NCI-H2227 (cell line): ENCODE measurements around the gene RYR2.
"Not testable (repeated sequence)": the region's sequence is repeated elsewhere in the genome, so short reads cannot be mapped to it uniquely, and the experiment has no call there.

Experiments
- DNase-seq: peaks from one replicate; lab custom pipeline; 2025; ENCODE audit not compliant: unreplicated experiment; lab: John Stamatoyannopoulos, UW

Gene RYR2

DNA sequence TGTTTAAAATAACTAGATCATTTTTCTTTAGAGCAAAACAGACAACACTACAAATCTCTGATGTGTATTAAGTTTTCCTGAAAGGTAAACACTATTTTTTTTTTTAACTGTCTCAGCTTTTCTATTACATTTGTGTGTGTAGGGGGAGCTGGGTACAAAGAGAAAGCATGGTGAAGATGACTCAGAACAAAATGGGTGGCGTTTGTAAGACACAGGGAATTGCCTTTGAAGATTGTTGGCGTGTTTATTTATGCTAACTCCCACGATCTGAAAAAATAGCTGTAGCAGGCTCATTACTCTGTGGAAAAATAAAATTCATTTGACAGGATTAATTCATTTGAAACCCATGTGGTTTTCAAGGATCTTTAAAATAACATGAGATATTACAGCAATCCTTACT is 285.1 kb downstream of the RYR2 start:
- no peak for DNase-seq

DNA sequence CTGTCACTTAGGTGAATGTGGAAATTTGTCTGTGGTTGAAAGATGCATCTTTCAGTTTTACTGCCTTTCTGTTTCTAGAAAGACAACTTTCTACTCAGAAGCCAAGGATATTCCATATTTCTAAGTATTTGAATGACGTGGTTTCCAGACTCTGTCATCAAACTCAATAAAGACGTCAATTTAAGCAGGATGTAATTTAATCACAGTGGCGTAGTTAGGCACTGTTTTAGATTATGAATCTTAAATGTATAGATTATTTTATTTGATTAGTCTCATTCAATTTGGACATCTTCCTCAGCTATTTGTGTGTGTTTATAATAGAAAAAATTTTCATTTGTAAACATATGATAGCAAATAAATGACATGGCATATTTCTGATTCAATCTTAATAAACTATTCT is 298.9 kb downstream of the RYR2 start:
- DNase-seq = no peak

DNA sequence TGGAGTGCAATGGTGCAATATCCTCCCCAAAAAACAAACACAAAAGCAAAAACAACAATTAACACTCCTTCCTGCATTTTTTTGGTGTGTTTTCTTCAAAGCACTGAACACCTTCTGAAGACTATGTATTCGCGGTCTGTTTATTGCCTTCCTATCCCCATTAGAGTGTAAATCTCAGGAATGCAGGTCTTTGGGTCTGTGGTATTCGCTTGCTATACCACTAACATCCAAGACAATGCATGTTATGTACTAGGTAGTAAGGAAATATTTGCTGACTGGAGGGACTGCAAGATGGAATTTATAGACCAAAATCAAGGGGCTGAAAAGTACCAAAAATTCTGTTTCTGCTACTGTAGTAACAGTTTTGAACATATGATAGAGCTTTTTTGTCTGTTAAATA is 299.4 kb downstream of the RYR2 start:
- no peak for DNase-seq

DNA sequence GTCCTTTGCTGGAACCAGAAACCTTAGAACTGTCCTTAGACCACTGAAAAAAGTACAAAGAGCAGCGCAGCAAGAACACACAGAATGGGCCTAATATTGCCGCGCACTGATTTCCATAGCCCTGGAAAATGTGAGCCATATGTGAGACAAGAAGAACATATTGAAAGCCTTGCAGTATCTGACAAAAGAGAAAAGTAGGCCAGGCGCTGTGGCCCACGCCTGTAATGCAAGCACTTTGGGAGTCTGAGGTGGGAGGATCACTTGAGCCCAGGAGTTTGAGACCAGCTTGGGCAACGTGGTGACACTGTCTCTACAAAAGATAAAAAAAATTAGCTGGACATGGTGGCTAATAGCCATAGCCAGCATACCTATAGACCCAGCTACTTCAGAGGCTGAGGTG is 300.7 kb downstream of the RYR2 start:
- no peak for DNase-seq

DNA sequence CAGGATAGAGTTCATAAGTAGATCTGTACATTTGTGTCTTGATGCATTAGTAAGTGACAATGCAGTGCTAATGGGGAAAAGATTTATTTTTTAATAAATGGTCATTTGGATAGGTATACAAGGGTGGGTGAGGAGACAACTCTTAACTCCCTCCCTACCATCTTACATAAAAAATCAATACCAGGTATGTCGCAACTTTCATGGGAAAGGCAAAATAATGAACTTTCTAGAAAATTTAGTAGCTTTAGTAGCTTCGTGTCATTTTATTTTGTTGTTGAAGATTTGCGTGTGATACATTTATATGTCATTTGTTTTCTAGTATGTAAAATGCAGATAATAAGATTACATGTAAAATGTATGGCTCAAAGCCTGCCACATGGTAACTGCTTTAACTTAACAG is 310.8 kb downstream of the RYR2 start:
- DNase-seq = no peak

DNA sequence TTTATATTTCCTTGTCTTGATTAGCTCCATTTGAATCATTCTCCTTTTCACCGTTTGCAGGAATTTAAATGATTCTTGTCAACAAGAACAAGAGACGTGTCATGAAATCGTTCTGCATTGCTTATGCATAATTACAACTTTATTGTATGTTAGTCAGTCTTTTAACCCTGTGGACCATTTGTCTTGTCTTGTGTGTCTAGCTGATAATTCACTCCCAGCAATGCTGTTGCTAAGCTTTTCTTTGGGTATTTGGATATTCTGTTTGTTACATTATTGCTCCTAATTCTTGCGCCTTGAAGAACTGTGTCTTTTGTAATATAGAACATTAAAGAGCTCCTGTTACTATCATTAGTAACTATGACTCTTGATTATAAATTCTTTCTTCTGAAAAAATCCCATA is 311.9 kb downstream of the RYR2 start:
- DNase-seq = no peak

DNA sequence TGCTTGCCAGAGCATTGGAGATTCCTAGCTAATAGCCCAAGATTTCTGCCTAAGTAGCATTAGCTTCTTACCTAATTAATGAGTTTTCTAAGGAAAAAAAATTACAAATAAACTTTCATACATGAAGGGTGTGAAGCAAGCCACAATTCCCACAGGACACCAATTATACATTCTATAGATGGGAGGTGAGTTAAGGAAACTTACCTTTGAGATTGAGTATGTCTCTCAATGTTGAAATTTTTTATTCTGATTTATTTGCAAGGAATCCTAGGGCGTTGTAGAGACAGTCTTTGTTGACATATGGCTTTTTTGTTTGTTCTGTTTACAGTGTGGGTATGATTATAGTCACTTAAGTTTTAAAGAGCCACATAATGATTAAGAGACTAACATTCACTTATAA is 313.0 kb downstream of the RYR2 start:
- DNase-seq = no peak

DNA sequence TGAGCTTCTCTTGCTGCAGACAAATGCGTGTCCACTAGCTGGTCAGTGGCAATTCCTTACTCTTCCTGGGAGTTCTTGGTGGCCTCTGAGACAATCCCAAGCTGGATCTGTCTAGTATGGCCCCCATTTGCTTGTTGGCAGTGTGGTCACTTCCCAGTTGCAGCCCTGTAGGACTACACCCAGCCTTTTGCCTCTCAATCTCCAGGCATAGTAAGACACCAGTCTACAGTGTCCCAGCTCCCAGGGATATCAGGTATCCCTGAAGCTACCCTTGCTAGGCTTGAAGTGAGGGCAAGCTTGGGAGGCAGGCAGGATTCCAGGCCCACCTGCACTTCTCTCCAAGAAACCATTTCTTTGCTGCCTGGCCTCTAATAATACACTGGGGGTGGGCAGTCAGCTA is 316.6 kb downstream of the RYR2 start:
- no peak for DNase-seq

DNA sequence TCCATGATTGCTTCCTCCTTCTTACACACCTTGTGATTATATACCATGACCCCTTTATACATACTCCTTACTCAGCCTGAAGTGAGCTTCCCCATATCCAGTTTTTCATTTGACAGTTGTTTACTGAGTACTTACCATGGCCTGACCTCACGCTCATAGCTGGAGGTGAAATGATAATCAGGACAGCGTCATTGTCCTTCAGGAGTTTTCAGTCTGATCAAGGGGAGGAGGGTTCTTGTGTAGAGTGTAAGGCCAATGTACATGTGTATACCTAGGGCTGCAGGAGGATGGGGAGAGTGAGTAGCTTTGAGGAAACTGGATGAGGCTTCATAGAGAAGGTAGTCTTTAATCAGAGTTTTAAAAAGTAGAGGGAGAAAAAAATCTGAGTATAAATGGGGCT is 325.8 kb downstream of the RYR2 start:
- DNase-seq = no peak

DNA sequence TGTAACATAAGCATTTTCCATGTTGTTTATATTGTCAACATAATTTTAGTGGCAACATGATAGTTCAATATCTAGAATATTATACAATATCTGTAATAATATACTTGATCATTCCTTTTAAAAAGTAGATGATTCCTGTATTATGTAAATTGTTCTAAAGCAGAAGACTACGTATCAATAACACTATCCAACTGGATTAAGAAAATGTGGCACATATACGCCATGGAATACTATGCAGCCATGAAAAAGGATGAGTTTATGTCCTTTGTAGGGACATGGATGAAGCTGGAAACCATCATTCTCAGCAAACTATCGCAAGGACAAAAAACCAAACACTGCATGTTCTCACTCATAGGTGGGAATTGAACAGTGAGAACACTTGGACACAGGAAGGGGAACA is 329.5 kb downstream of the RYR2 start:
- DNase-seq = not testable (repeated sequence)

DNA sequence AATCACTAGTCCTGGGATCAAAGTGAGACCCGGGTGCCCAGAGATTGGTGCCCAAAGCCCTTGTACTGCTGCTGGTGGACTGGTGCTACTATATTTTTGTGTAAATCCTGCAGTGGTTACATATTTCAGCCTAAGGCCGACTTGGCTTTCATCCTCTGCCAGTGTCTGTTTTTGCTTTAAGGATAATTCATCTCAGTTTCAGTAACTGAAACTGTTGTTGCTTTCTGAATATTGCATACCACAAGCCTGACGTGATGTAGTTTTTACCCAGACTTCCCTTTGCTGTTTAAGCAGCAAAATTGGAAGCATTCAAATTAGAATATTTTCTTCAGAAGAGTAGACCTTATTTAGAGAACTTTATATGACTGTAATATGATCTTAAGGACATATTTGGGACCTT is 341.8 kb downstream of the RYR2 start:
- DNase-seq = no peak

DNA sequence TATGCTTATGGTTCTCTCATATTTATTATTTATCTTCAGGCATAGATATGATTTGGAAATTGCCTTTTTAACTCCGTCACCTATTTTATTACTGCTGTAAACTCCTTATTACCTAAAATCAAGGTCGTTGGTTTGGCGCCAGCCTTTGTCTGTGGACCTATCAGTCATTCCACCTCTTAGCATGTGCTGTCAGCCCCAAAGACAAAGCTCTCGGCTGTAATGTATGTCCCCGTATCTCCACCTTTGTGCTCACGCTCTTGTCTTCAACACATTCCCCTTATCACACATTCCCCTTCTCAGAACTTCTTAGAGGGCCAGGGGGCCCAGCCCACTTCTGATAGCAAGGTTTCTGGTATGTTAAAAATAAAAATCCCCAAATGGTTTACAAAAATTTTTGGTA is 342.2 kb downstream of the RYR2 start:
- DNase-seq = no peak

DNA sequence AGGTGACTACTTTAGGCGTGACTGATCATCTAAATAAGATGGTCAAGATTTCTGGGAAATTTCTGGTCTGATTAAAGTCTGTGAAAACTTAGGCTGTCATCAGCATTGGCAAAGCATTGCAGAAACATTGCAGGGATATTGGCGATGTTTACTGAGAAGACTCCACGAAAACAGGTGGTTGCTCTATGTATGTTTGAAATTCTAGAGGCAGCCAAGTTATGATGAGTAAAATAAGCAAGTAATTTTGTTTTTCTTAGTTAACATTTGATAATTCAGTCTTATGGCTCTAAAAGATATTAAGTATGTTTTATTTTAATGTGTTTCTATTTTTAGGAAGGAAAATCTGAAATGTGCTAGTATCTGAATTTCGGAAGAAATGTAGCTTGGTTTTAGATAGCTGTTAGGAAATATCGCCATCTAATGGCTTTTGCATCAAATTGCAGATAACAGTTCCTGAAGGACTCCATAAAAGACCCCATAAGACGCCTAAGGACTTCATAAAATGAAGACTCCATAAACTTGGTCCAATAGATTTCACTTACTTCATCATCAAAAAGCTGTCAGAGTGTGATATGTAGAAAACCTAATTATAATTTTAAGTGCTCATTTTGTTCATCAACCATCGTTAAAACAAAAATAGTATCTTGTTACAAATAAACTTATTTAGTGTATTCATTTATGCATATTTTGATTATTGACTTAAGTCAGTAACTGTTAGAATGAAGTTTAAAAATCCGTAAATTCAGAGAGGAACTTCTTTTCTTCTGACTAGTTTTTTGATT is 344.6 kb downstream of the RYR2 start:
- no peak for DNase-seq

DNA sequence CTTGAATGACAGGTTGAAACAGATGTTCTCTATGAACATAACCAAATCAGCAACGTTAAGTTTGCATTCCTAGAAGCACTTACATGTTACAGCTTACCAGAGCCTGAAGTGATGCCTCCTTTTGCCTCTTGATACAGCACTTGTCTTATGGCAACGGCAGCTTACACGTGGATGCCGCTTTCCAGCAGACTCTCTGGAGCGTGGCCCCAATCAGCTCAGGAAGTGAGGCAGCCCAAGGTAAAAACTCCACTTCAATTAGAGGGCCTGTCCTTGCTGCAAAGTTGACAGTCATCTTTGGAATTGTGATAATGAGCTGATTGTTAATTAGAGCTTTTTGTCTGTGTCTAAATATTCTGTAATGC is 345.1 kb downstream of the RYR2 start:
- DNase-seq = no peak

DNA sequence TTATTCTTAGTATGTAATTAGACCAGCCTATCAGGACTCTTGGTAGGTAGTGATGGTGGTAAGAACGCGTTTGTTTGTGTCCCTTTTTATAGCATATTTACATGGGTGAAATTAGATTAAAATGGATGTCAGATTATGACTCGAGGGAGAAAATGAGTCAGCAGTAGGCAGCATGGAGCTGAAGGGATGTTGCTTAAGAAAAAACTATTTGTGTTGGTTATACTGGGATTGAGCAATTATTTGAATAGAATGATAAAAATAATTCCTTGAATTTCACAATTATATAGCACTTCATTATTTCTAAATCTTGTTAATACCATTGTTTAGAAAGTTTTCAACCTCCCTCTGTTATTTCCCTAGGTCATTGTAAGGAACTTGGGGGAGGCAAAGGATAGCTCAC is 348.8 kb downstream of the RYR2 start:
- no peak for DNase-seq

DNA sequence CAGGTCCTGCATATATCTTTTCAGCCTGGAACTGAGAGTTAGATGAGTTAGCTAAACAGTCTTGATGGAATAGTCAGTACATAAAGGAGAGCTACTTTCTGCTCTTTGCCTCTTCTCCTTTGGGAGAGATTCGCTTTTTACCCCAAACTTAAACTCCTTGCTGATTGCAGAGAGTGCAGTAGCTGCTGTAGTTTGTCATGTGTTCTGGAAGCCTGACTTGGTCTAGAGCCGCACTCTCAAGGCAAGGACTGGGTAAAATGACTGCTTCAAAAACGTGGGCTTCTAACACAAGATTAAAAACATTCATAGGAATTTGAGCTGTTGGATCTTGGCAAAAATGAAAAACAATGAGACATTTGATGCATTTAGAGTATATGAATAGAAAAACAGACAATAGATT is 351.6 kb downstream of the RYR2 start:
- no peak for DNase-seq

DNA sequence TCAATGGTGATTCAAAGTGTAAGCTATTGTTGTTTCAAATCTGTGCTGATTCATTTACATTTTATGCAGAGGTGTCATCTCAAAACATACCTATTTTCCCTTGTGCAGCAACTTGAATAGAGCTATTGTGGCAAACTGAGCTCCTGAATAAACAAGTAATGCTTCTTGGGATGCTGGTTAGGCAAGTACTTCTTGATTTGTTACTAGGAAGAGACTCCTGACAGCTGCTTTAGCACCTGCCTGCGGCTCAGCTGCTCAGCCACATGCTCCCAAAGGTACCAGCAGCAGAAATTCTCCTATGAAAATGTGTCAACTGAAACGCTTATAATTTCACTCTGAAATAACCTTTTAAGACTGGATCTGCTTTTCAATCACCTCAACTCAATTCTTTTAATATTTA is 352.3 kb downstream of the RYR2 start:
- DNase-seq = no peak

DNA sequence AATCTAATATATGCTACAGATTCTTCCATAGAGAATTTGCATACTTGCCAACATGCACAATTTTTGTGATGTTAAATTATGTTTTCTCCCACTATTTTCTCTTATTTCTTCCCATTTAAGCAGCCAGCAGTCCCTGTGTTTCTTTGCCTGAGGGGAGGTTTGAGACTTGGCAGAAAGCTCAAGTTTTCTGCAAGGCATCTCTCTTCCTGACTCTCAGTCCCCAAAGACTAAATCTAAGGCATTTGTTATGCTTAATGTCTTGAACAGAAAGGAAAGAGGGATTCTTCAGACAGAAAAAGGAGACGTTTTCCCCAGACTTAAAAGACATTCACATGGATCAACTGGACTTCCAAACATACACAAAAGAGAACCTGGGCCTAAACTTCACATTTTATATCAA is 354.4 kb downstream of the RYR2 start:
- no peak for DNase-seq

DNA sequence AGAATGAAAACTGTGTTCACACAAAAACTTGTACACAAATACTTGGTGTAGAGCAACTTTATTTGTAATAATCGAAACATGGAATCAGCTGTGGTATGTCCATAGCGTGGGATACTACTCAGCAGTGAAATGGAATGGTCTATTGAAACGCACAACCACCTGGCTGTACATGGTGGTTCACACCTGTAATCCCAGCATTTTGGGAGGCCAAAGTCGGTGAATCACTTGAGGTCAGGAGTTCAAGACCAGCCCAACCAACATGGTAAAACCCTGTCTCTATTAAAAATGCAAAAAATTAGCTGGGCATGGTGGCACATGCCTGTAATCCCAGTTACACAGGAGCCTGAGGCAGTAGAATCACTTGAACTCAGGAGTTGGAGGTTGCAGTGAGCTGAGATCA is 356.8 kb downstream of the RYR2 start:
- no peak for DNase-seq

DNA sequence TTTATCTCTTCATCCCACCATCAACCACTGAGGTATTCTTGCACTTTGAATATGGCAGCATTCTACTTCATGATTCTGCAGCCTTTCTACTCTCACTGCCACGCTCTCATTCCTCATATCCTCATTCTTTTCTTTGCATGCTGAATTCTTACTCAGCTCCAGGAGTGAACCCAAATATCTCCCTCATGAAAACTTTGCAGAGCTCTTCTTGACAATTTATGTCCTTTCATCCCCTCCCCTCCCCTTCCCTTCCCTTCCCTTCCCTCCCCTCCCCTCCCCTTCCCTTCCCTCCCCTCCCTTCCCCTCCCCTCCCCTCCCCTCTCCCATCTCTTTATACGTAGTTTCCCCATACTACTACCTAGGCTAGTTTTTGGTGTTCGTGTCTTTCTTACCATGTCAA is 363.9 kb downstream of the RYR2 start:
- no peak for DNase-seq

DNA sequence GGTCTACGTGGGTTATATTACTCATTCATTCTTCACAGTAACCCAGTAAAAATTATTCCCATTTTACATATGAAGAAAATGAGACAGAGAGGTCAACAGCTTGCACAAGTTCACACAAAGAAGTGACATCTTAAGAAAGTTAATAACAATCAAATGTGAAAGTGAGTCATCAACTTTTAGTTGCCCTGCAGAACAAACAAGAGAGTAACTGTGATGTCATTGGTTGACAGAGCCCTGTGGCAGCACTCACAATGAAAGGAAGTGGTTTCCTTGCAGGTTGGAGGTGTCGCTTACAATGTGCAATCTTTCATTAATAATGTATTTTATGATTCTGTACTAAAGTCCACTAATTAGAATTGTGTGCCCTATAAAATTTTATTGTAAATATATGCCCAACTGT is 369.6 kb downstream of the RYR2 start:
- DNase-seq = no peak

DNA sequence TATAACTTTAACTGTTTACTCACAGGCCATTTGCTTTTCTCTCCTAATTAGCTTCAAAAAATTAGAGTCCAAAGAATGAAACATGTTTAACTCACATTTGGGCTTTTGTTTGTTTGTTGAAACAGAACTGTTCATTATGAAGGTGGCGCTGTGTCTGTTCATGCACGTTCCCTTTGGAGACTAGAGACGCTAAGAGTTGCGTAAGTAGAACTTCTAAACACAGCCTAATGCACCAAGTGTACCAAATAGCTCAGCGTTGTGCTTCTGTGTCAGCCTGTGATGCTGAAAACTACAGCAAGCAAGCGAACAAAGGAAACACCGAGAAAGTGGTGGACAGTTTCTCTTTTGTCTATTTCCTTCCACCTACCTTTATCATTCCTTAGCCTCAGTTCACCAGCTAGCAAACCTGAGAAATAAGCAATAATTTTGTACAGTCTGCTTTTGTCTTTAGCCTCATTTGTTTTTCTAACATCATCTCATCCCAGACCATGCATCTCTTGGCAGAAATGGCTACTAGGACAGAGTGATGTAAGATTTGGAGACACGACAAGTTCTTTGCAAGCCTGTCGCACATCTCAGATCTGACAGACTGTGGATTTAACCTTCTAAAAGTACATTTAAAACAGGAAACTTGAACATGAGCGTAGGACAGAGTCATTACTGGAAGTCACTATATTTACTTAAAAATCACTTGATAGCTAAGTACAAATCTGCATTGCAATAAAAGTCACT is 375.1 kb downstream of the RYR2 start:
- DNase-seq = no peak

DNA sequence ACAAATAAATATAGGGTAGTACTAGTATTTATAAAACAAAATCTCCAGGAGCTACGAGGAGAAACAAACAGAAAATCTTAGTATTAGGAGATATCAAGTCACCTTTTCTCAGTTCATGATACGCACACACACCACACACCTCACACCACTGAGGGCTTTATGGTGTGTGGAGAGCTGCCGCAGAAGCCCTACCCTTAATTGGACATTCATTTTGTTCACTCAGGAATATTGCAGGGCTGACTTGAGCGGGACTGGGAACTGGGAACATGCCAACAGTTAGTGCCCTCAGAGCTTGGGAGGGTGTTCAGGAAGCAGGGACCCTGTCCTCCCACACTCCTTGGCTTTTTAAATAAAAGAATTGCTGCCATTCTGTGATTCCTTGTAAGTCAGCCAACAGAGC is 386.8 kb downstream of the RYR2 start:
- no peak for DNase-seq
